Bronchial epithelial cell (primary cell): Measurements from ENCODE around the gene OPTC. TPM values are rescaled to one million over a fixed set of nuclear protein-coding genes. Genes with fewer than 3 reads are reported as not detected.
"Not testable (repeated sequence)": the region's sequence is repeated elsewhere in the genome, so short reads cannot be mapped to it uniquely, and the experiment has no call there.

Experiments
- DNase-seq: peaks from one replicate; pipeline ENCODE4 v3.0.0-alpha.2; 2010; ENCODE audit warnings: low read depth
- FAIRE-seq: peaks from 2 replicates; lab custom pipeline; 2011; peaks lifted over from hg19 to GRCh38; lab: Jason Lieb, UNC
- H3K27me3 ChIP-seq: 2 replicates; pipeline ENCODE4 v1.5.1; 2011; ENCODE audit warnings: low read length; ENCODE audit not compliant: control insufficient read depth, insufficient read depth
- H3K36me3 ChIP-seq: 2 replicates; pipeline ENCODE4 v1.5.1; 2011; ENCODE audit warnings: low read length; ENCODE audit not compliant: control insufficient read depth, insufficient read depth
- H3K4me3 ChIP-seq: 2 replicates; pipeline ENCODE4 v1.5.1; 2011; ENCODE audit warnings: mild to moderate bottlenecking, low read depth, low read length, control low read depth
- total RNA-seq: library from RNA; depleted of rRNA; stranded (reverse); fragments of >200 nt; gene quantifications from 2 replicates; pipeline ENCODE4 v1.2.1, GENCODE V29; 2014
- TF ChIP-seq, protein P1 (sequence below): IDR thresholded peaks from 2 replicates; pipeline ENCODE4 v1.5.1; 2011; ENCODE audit warnings: mild to moderate bottlenecking, moderate library complexity, low read length, control low read depth, inconsistent platforms; ENCODE audit not compliant: insufficient read depth, severe bottlenecking

Gene OPTC
- total RNA-seq, 1 donor from 2014 or later, result not detected

DNA sequence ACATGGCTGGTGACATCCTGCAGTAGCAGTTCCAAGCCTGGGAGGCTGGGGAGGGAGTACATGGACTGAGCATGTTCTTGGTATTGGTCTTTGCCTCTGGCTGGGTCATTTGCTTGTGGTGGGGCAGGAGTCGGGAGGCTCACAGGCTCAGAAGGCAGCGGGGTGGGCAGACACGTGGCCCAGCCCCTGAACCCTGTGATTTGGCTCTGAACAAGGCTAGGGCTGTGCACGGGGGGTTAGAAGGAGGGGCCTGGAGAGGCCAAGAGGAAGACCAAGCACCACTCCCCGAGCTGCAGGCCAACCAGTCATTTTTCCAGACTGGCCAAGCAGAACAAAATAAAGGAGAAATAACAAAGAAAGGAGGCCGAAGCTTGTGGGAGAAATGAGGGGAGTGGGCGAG is 28.0 kb upstream of the OPTC start:
- Histone ChIP-seq H3K36me3 (no peaks in the 10 kb centered on the region), H3K4me3 (no peak overlapping the region), H3K27me3 (peaks cover 12% of the 10 kb centered on the region)
- TF ChIP-seq, protein P1, sequence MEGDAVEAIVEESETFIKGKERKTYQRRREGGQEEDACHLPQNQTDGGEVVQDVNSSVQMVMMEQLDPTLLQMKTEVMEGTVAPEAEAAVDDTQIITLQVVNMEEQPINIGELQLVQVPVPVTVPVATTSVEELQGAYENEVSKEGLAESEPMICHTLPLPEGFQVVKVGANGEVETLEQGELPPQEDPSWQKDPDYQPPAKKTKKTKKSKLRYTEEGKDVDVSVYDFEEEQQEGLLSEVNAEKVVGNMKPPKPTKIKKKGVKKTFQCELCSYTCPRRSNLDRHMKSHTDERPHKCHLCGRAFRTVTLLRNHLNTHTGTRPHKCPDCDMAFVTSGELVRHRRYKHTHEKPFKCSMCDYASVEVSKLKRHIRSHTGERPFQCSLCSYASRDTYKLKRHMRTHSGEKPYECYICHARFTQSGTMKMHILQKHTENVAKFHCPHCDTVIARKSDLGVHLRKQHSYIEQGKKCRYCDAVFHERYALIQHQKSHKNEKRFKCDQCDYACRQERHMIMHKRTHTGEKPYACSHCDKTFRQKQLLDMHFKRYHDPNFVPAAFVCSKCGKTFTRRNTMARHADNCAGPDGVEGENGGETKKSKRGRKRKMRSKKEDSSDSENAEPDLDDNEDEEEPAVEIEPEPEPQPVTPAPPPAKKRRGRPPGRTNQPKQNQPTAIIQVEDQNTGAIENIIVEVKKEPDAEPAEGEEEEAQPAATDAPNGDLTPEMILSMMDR, result no peak
- DNase-seq (no peak), FAIRE-seq (no peak)

GRCh38 chr1:203466906-203467549 is 26.9 kb upstream of the OPTC start:
- DNase-seq, H3K36me3 ChIP-seq, H3K4me3 ChIP-seq, FAIRE-seq: not testable (repeated sequence)
- peaks cover 10% of the 10 kb centered on the region for H3K27me3 ChIP-seq

DNA sequence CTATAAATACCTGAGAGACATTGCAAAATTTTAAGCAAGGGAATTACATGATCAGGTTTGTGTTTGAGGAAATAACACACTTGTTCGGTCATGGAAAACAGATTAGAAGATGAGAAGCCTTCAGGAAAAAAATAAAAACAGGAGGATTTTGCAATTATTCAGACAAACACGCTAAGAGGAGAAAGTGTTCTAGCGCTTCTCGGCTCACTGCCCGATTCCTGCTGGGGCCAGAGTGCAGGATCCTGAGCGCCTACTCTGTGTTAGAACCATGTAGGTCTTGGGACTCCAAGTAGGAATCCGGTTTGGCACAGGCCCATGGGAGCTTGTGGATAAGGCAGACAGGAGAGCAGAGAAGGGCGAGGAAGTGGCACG is 26.4 kb upstream of the OPTC start:
- Histone ChIP-seq H3K4me3 (no peak overlapping the region), H3K27me3 (peaks cover 8% of the 10 kb centered on the region), H3K36me3 (no peaks in the 10 kb centered on the region)
- FAIRE-seq, result no peak
- TF ChIP-seq, protein P1, result no peak
- no peak for DNase-seq

GRCh38 chr1:203468326-203468725 is 25.6 kb upstream of the OPTC start:
- TF ChIP-seq, protein P1, result no peak
- DNase-seq (no peak), FAIRE-seq (no peak)
- H3K27me3 ChIP-seq, result peaks cover 8% of the 10 kb centered on the region
- no peaks in the 10 kb centered on the region for H3K36me3 ChIP-seq
- H3K4me3 ChIP-seq, result no peak overlapping the region

DNA sequence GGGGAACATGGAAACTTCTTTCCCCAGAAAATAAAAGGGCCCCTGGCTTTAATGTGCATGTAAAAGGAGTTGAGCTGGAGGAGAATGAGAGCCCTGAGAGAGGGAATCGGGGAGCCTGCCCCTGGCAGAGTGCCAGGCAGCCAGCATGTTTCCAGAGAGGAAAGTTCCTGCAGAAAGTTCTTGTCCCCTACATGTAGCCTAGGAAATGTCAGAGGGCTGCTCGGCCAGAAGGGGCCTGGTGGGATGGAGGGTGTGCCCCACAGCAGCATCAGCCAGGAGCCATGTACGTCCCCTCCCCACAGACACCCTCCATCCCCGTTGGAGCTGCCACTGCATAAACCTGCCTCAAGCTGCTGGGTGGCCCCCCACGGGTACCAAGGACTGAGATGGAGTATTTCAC is 23.7 kb upstream of the OPTC start:
- no peaks in the 10 kb centered on the region for H3K36me3 ChIP-seq
- FAIRE-seq, result no peak
- TF ChIP-seq, protein P1, result no peak

GRCh38 chr1:203471841-203472240 is 22.1 kb upstream of the OPTC start:
- DNase-seq (no peak), FAIRE-seq (no peak)
- TF ChIP-seq, protein P1, result no peak
- H3K4me3 ChIP-seq, result no peak overlapping the region
- H3K27me3 ChIP-seq, result peaks cover 4% of the 10 kb centered on the region
- H3K36me3 ChIP-seq, result no peaks in the 10 kb centered on the region

More for the DNA sequence above, 23.7 kb upstream of the OPTC start:
- no peak for DNase-seq
- Histone ChIP-seq H3K27me3 (peaks cover 7% of the 10 kb centered on the region), H3K4me3 (no peak overlapping the region)
